CD4-positive, alpha-beta T cell treated with Interleukin-4 for 1 hour (primary cell): ENCODE data around the gene TMEM200C.

Experiments used
- DNase-seq, 2 donors: peaks; one replicate each; pipeline ENCODE4 v3.0.0-alpha.2; 2020 to 2022

The TMEM200C gene

GRCh38 chr18:5895299-5895875 lies at the start of gene TMEM200C:
TMEM200C (minus strand) TSS chr18:5895522; CDS start chr18:5892063, 3,459 bp downstream.
- DNase-seq = no peak

DNA sequence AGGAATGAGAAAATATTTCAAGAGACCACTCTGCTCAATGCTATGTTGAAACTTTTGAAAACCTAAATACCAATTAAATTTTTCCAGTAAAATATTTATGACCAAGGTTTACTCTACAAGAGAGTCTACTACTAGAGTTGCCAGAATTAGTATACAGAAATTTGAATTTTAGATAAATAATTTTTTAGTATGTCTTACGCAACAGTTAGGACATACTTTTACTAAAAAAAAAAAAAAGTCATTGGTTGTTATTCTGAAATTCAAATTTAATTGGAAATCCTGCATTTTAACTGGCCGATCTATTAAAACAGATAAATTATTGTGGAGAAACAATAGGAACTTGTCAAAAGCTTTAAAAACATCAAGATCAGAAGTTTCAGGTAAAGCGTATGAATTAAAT lies 49.1 kb upstream of the TMEM200C start:
- DNase-seq = no peak

GRCh38 chr18:5943514-5943913 lies 48.2 kb upstream of the TMEM200C start:
- DNase-seq = no peak

DNA sequence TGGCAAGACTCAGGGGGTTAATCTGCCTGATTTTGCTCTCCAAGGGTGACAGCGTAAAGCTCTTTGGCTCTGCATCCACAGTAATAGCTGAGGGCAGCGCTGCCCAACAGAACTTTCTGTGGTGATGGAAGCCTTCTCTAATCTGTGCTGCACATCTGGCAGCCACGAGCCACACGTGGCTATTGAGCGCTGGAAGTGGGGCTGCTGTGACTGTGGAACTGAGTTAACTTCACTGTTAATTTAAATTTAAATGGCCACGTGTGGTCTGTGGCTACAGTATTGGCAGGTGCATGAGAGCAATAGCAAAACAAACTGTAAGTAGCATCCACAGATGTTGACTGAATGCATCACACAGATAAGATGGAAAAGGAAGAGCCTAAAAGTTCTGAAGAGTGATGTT lies 47.3 kb upstream of the TMEM200C start:
- DNase-seq = no peak

DNA sequence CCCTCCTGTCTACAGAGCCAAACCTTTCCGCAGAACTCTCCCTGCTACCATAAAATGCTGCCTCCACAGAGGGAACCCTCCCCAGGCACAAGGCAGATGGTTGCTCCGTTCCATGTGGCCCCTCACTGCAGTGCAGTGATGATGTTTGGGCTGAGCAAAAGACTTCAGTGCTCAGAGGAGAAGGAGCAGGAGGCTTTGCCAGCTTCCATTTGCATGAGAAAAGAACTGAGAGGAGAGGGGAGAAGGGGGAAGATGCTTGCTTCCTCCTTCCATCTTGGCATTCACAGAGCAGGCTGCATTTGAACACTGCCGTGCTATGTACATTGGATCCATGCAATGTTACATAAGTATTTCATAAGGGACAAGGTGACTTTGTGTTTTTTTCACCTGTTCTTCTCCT lies 46.6 kb upstream of the TMEM200C start:
- DNase-seq = no peak

DNA sequence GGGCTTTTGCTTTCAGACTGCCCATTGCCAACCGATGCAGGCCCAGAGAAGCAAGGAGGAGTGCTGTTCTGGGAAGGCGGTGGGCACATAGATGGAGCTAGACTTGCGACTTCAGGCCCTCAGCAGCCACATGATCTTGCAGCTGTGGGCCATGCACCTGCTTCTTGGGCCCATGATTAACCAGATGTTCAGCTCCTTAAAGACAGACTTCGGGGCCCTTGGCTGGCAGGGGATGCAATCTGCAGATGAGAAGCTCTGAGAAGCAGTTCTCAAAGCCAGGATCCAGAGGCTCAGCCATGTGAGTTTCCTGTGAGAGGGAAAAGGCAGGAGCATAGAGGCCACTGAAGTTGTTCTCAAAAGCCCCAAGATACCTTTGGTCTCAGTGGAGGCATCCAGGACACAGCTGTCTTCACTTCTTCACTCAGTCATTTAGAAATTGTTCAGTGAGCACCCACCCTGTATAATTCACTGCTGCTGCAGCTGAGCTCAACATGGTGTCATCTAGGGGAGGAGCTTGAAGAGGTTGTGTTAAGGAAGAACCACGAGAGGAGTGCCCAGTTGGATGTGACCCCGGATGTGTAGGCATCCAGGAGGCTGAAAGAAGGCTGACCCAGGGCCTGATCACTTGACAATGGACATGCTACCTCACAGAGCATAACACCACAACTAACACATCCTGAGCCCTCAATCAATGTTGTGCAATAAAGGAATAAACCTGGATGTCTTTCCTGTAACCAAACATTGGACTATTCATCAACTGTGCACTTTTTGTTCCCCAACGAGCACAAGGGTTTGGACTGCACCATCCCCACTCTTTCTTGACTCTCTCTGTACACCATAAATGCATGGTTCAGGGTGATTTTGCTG lies 44.7 kb upstream of the TMEM200C start:
- no peak for DNase-seq

- DNase-seq = no peak
These were observed 42.5 kb upstream of the TMEM200C start for GRCh38 chr18:5937795-5938194.

DNA sequence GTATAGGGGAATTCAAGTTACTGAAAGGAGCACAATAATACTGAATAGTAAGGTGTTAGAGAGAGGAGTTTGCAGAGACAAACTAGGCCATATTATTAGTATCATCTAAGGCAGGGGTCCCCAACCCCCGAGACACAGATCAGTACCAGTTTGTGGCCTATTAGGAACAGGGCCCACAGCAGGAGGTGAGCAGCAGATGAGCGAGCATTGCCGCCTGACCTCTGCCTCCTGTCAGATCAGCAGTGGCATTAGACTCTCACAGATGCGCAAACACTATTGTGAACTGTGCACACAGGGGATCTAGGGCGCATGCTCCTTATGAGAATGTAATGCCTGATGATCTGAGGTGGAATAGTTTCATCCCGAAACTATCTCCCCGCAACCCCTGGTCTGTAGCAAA lies 41.8 kb upstream of the TMEM200C start:
- no peak for DNase-seq

DNA sequence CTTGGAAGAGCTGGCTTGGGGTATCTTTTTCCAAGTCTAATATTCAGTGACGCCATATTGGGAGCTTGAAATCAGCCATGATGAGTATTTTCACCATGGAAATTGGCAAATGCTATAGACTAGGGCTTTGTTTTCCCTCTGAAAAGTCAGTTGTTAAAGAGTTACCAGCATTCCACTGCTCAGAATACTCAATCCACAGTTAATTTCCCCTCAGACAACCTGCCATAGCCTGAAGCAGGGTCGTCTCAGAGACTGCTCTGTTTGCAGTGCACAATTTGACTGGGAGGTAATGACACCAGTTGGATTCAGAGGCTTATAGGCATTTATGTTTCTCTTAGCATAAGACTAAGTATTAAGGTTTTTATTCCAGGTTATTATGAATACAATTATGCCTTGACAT lies 35.5 kb upstream of the TMEM200C start:
- DNase-seq = no peak

GRCh38 chr18:5918205-5918858 lies 23.0 kb upstream of the TMEM200C start:
- no peak for DNase-seq

GRCh38 chr18:5914951-5915350 lies 19.6 kb upstream of the TMEM200C start:
- DNase-seq = no peak

GRCh38 chr18:5914016-5914415 lies 18.7 kb upstream of the TMEM200C start:
- no peak for DNase-seq

- DNase-seq = no peak
These were observed 17.2 kb upstream of the TMEM200C start for GRCh38 chr18:5912566-5912965.

- no peak for DNase-seq
These were observed 13.8 kb upstream of the TMEM200C start for GRCh38 chr18:5909125-5909524.

GRCh38 chr18:5903386-5903785 lies 8.1 kb upstream of the TMEM200C start:
- DNase-seq = no peak

- no peak for DNase-seq
These were observed 4.9 kb upstream of the TMEM200C start for GRCh38 chr18:5900262-5900661.

DNA sequence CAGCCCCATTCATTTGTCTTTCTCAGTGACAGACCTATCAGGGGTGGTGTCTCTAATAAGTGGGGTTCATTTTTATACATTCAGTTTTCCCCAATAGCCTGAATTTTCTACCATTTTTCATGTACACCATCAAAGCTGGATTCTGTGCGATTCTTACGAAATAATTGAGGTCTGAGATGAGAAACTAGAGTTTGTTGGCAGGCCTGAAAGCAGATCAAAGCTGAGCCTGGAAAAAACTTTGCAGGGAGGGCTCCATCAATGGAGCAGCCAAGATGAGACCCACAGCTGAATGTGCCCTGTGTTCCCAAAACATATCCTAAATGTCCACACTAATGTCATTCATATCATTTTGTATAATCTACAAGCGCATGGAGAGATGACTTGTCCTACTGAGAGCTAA lies 4.5 kb upstream of the TMEM200C start:
- DNase-seq = no peak

- DNase-seq = no peak
These were observed 786 bp upstream of the TMEM200C start for GRCh38 chr18:5895876-5896740.

GRCh38 chr18:5894611-5895298 lies 567 bp downstream of the TMEM200C start:
- DNase-seq = no peak

- DNase-seq = no peak
These were observed 1.2 kb downstream of the TMEM200C start for GRCh38 chr18:5893956-5894610.

GRCh38 chr18:5892823-5893431 lies 2.4 kb downstream of the TMEM200C start:
- DNase-seq = no peak

- DNase-seq = no peak
These were observed 3.5 kb downstream of the TMEM200C start for GRCh38 chr18:5891854-5892215.
